ENCODE data around the gene HDAC7.

GRCh38 chr12:47868041-47868440 lies 48.3 kb upstream of the HDAC7 start:
- TF ChIP-seq PATZ1 (CRISPR knock-in tag; IDR thresholded peaks at IDR 0.05; ENCODE audit: borderline replicate concordance) (no peak), CREB5 (CRISPR knock-in tag; IDR thresholded peaks at IDR 0.05; ENCODE audit: low read depth) (no peak), ARNTL (CRISPR knock-in tag; IDR thresholded peaks at IDR 0.05; ENCODE audit: borderline replicate concordance, low read depth) (no peak), GLIS3 (CRISPR knock-in tag; IDR thresholded peaks at IDR 0.05) (no peak), ZNF70 (CRISPR knock-in tag; IDR thresholded peaks at IDR 0.05) (no peak), ZC3H10 (CRISPR knock-in tag; IDR thresholded peaks at IDR 0.05) (no peak), TOX (CRISPR knock-in tag; IDR thresholded peaks at IDR 0.05; ENCODE audit: borderline replicate concordance) (no peak), ZFP3 (CRISPR knock-in tag; IDR thresholded peaks at IDR 0.05) (no peak), ISL1 (CRISPR knock-in tag; IDR thresholded peaks at IDR 0.05) (no peak), BACH2 (CRISPR knock-in tag; IDR thresholded peaks at IDR 0.05; ENCODE audit: borderline replicate concordance) (no peak), ZNF565 (CRISPR knock-in tag; conservative IDR thresholded peaks at IDR 0.05; ENCODE audit: low read depth) (no peak), CSDC2 (CRISPR knock-in tag; IDR thresholded peaks at IDR 0.05) (no peak), ZFP30 (CRISPR knock-in tag; IDR thresholded peaks at IDR 0.05) (no peak)
